SU-DHL-6 (cell line): ENCODE results near the gene CDK16.

Experiments used
- EZH2phosphoT487 ChIP-seq: fragments of 200-600 bp; sonication (generic), shearing (Covaris generic); conservative IDR thresholded peaks from 2 replicates; pipeline ENCODE4 v1.6.1; 2018; ENCODE audit warnings: mild to moderate bottlenecking, antibody characterized with exemption, low read length, moderate library complexity, mixed read lengths
- TF ChIP-seq, protein P1 (sequence below): fragments of 200-600 bp; sonication (generic); IDR thresholded peaks from one replicate; pipeline ENCODE4 v1.5.1; 2017; ENCODE audit warnings: antibody characterized with exemption, mild to moderate bottlenecking, low read length, moderate library complexity; ENCODE audit not compliant: insufficient read depth, poor library complexity, severe bottlenecking

DNA sequence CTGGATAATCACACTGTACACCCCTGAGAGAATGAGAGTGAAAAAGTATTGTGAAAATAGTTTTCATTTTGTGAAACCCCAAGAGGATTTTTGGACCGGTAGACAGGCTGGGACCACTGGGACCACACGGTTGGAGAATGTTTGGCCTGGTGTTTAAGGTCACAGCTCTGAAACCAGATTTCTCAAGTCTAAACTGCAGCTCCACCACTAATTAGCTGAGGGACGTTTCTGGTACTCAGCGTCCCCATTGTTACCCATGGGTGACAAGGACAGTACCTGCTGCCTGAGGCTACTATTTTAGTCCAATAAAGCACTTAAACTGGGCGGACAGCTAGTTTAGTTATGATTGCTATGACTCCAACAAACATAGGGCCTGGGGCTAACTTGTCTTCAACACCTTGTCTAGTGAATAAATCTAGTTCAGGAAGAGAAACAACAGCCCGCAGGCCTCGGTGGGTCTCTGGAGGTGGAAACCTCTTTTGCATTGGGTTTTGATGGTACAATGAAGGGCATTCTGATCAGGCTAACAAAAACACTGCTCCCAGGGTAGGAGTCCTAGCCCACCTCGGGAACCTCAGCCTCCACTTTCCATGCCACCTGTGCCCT lies 13.8 kb downstream of the CDK16 start:
- TF ChIP-seq, protein P1, sequence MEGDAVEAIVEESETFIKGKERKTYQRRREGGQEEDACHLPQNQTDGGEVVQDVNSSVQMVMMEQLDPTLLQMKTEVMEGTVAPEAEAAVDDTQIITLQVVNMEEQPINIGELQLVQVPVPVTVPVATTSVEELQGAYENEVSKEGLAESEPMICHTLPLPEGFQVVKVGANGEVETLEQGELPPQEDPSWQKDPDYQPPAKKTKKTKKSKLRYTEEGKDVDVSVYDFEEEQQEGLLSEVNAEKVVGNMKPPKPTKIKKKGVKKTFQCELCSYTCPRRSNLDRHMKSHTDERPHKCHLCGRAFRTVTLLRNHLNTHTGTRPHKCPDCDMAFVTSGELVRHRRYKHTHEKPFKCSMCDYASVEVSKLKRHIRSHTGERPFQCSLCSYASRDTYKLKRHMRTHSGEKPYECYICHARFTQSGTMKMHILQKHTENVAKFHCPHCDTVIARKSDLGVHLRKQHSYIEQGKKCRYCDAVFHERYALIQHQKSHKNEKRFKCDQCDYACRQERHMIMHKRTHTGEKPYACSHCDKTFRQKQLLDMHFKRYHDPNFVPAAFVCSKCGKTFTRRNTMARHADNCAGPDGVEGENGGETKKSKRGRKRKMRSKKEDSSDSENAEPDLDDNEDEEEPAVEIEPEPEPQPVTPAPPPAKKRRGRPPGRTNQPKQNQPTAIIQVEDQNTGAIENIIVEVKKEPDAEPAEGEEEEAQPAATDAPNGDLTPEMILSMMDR, result no peak
- TF ChIP-seq EZH2phosphoT487, result no peak
